CD4-positive, alpha-beta T cell treated with Interleukin-1 beta for 1 hour (primary cell): ENCODE measurements around the gene ZNF384.

ENCODE experiments used
- DNase-seq, 2 donors: peaks; one replicate each; pipeline ENCODE4 v3.0.0-alpha.2; 2020 to 2022

The ZNF384 gene

GRCh38 chr12:6620137-6620884, 68.9 kb downstream of the ZNF384 start:
- DNase-seq: peak; percentile 57 to 62

- DNase-seq: no peak
Measured at GRCh38 chr12:6618483-6619225, 70.5 kb downstream of the ZNF384 start.
